Measurements from ENCODE around the gene PRKAG2.

GRCh38 chr7:151551820-151552219 is 325.1 kb downstream of the PRKAG2 start:
- TF ChIP-seq ZNF260 (CRISPR knock-in tag; IDR thresholded peaks at IDR 0.05; ENCODE audit: borderline replicate concordance, low read depth) (no peak), CEBPB (IDR thresholded peaks at IDR 0.05; ENCODE audit: borderline replicate concordance, low read depth, low read length) (no peak), MYC (CRISPR knock-in tag; IDR thresholded peaks at IDR 0.05; ENCODE audit: borderline replicate concordance) (no peak)
- TF ChIP-seq, protein P1, sequence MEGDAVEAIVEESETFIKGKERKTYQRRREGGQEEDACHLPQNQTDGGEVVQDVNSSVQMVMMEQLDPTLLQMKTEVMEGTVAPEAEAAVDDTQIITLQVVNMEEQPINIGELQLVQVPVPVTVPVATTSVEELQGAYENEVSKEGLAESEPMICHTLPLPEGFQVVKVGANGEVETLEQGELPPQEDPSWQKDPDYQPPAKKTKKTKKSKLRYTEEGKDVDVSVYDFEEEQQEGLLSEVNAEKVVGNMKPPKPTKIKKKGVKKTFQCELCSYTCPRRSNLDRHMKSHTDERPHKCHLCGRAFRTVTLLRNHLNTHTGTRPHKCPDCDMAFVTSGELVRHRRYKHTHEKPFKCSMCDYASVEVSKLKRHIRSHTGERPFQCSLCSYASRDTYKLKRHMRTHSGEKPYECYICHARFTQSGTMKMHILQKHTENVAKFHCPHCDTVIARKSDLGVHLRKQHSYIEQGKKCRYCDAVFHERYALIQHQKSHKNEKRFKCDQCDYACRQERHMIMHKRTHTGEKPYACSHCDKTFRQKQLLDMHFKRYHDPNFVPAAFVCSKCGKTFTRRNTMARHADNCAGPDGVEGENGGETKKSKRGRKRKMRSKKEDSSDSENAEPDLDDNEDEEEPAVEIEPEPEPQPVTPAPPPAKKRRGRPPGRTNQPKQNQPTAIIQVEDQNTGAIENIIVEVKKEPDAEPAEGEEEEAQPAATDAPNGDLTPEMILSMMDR (CRISPR knock-in tag; IDR thresholded peaks at IDR 0.05): no peak
